Skeletal muscle satellite cell (primary cell): ENCODE results near the gene ADARB2.
"Not testable (repeated sequence)": the region's sequence is repeated elsewhere in the genome, so short reads cannot be mapped to it uniquely, and the experiment has no call there.

ENCODE experiments used
- H3K27me3 ChIP-seq: 2 replicates; pipeline ENCODE4 v1.7.0; 2013; ENCODE audit warnings: low read length; ENCODE audit not compliant: control insufficient read depth, insufficient read depth
- H3K36me3 ChIP-seq: 2 replicates; pipeline ENCODE4 v1.7.0; 2013; ENCODE audit warnings: mild to moderate bottlenecking, control low read depth, low read length; ENCODE audit not compliant: insufficient read depth
- H3K4me1 ChIP-seq: 2 replicates; pipeline ENCODE4 v1.7.0; 2013; ENCODE audit warnings: low read length; ENCODE audit not compliant: control insufficient read depth, insufficient read depth
- H3K4me2 ChIP-seq: 2 replicates; pipeline ENCODE4 v1.7.0; 2013; ENCODE audit warnings: mild to moderate bottlenecking, low read length
- H3K4me3 ChIP-seq: 2 replicates; pipeline ENCODE4 v1.7.0; 2013; ENCODE audit warnings: low read length
- H3K9ac ChIP-seq: 2 replicates; pipeline ENCODE4 v1.7.0; 2013; ENCODE audit warnings: mild to moderate bottlenecking, low read depth, low read length, moderate library complexity
- H3K9me3 ChIP-seq: replicated peaks from 2 replicates; pipeline ENCODE4 v1.7.0; 2013; ENCODE audit warnings: mild to moderate bottlenecking, control low read depth, low read length

Gene ADARB2

GRCh38 chr10:1546431-1547110 lies 190.8 kb downstream of the ADARB2 start:
- peaks cover 20% of the 10 kb centered on the region for H3K9me3 ChIP-seq
- H3K27me3 ChIP-seq, result no peaks in the 10 kb centered on the region
- no peak overlapping the region for H3K4me3 ChIP-seq
- no peak overlapping the region for H3K9ac ChIP-seq
- H3K4me1 ChIP-seq, result no peaks in the 10 kb centered on the region
- no peaks in the 10 kb centered on the region for H3K36me3 ChIP-seq
- H3K4me2 ChIP-seq, result no peak overlapping the region

DNA sequence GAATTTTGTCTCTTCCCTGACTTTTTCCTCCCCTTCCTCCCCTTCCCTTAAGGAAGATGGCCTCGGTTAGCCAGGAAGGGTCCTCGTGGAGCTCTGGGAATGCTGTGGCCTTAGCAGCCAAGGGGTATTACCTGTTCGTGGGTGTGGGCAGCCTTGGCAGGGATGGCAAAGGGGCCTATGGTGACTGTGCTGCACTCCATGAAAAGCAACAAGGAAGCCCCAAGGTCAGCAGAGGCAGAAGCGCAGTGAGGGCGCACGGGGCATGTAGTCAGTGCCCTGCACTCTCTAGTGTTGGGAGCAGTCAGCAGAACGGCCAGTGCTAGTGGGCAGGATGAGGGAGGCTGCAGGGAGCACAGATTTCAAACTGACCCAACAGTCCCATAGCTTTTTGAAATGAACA lies 191.8 kb downstream of the ADARB2 start:
- H3K4me3 ChIP-seq, result no peak overlapping the region
- H3K4me2 ChIP-seq, result no peak overlapping the region
- peaks cover 20% of the 10 kb centered on the region for H3K9me3 ChIP-seq
- no peaks in the 10 kb centered on the region for H3K4me1 ChIP-seq
- H3K9ac ChIP-seq, result no peak overlapping the region
- H3K27me3 ChIP-seq, result no peaks in the 10 kb centered on the region
- H3K36me3 ChIP-seq, result no peaks in the 10 kb centered on the region

DNA sequence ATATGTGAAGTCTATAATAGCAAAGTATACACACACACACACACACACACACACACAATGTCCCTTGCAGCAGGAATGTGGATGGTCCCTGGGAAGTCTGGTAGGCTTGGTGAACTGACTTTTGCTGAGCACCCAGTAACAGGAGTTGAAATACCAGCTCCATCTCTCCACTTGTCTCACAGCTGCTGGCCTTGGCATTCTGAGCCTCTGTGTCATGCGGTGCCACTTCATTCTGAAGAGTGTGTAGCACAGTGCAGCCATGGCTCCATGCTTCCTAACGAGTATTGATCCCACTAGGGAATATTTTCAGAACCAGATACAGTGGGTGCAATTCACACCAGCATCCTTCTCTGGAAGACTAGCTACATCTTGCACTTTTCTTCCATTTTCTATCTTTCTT lies 192.4 kb downstream of the ADARB2 start:
- no peaks in the 10 kb centered on the region for H3K4me1 ChIP-seq
- peaks cover 16% of the 10 kb centered on the region for H3K9me3 ChIP-seq
- H3K27me3 ChIP-seq, result no peaks in the 10 kb centered on the region
- H3K9ac ChIP-seq, result no peak overlapping the region
- H3K4me3 ChIP-seq, result no peak overlapping the region
- no peak overlapping the region for H3K4me2 ChIP-seq
- H3K36me3 ChIP-seq, result no peaks in the 10 kb centered on the region

DNA sequence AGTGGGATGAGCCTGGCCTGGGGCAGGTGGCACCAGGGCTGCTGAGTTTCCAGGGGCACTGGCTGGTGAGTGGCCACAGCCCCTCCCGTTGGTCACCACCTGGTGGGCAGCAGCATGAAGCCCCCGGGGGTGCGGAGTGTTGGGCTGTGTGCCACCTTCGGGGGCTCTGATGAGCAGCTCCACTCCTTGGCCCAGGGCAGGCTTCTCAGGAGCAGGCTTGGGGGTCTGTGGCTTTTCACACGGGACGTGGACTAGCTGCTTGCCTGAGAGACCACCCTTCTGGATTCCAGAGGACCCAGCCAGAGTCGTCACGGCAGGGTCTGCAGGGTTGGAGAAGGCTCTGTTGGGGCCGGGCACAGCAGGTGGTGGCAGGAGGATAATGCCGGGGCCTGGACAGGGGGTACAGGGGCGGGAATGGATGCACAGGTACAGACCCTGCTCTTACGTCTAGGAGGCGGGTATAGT lies 193.1 kb downstream of the ADARB2 start:
- Histone ChIP-seq H3K36me3 (no peaks in the 10 kb centered on the region), H3K27me3 (no peaks in the 10 kb centered on the region), H3K4me2 (no peak overlapping the region), H3K9ac (no peak overlapping the region), H3K9me3 (peaks cover 14% of the 10 kb centered on the region), H3K4me1 (no peaks in the 10 kb centered on the region), H3K4me3 (no peak overlapping the region)

GRCh38 chr10:1543596-1543995 lies 193.7 kb downstream of the ADARB2 start:
- no peaks in the 10 kb centered on the region for H3K4me1 ChIP-seq
- no peaks in the 10 kb centered on the region for H3K27me3 ChIP-seq
- H3K9ac ChIP-seq, result no peak overlapping the region
- peaks cover 13% of the 10 kb centered on the region for H3K9me3 ChIP-seq
- no peak overlapping the region for H3K4me2 ChIP-seq
- H3K36me3 ChIP-seq, result no peaks in the 10 kb centered on the region
- no peak overlapping the region for H3K4me3 ChIP-seq

DNA sequence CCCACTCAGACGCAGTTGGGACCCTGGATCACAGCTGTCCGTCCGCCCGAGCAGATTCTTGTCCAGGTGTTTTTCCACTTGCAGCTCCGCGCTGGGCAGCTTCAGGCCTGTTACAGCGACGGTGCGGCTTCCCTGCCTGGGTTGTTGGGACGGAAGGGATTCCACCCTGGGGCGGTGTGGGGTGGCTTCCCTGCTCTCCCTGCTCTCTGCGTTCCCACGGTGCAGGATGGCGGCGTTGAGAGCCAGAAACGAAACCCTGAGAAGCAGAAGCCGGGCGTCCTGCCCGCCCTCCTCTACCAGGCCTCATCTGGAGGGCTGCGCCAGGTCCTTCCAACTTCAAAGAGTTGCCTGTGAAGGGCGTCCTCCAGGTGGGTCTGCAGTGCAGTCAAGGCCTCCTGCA lies 194.4 kb downstream of the ADARB2 start:
- H3K4me1 ChIP-seq, result no peaks in the 10 kb centered on the region
- H3K9ac ChIP-seq, result no peak overlapping the region
- no peak overlapping the region for H3K4me3 ChIP-seq
- no peaks in the 10 kb centered on the region for H3K36me3 ChIP-seq
- peaks cover 13% of the 10 kb centered on the region for H3K9me3 ChIP-seq
- H3K27me3 ChIP-seq, result no peaks in the 10 kb centered on the region
- H3K4me2 ChIP-seq, result no peak overlapping the region

- no peaks in the 10 kb centered on the region for H3K4me1 ChIP-seq
- no peak overlapping the region for H3K9ac ChIP-seq
- no peak overlapping the region for H3K4me2 ChIP-seq
- no peaks in the 10 kb centered on the region for H3K27me3 ChIP-seq
- H3K4me3 ChIP-seq, result no peak overlapping the region
- peaks cover 9% of the 10 kb centered on the region for H3K9me3 ChIP-seq
- H3K36me3 ChIP-seq, result no peaks in the 10 kb centered on the region
These were observed 197.2 kb downstream of the ADARB2 start for GRCh38 chr10:1540144-1540543.

DNA sequence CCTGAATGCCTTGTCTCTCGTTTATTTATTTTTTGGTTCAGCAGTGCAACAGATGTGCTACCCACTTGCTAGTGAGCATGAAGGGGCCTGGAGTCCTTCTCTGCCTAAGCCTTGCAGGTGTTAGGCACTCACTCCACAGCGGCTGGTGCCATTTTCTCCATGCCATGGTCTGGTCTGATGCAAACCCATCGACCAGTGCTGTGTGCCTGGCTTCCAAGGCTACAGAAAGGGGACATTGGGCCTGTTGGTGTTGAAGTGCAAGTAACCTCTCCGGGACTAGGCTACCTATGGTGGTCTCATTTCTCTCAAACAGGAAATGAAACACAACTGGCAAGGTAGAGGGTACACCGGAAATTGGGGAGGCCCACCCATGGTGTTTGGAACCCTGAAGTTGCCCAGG lies 198.1 kb downstream of the ADARB2 start:
- Histone ChIP-seq H3K9me3 (peaks cover 9% of the 10 kb centered on the region), H3K9ac (no peak overlapping the region), H3K4me1 (no peaks in the 10 kb centered on the region), H3K4me2 (no peak overlapping the region), H3K4me3 (no peak overlapping the region), H3K27me3 (no peaks in the 10 kb centered on the region), H3K36me3 (no peaks in the 10 kb centered on the region)

GRCh38 chr10:1538531-1539061 lies 198.7 kb downstream of the ADARB2 start:
- H3K36me3 ChIP-seq, result no peaks in the 10 kb centered on the region
- H3K9me3 ChIP-seq, result peaks cover 9% of the 10 kb centered on the region
- H3K4me2 ChIP-seq, result no peak overlapping the region
- no peak overlapping the region for H3K4me3 ChIP-seq
- H3K4me1 ChIP-seq, result no peaks in the 10 kb centered on the region
- no peak overlapping the region for H3K9ac ChIP-seq
- H3K27me3 ChIP-seq, result no peaks in the 10 kb centered on the region

GRCh38 chr10:1538121-1538520 lies 199.2 kb downstream of the ADARB2 start:
- Histone ChIP-seq H3K36me3 (no peaks in the 10 kb centered on the region), H3K27me3 (no peaks in the 10 kb centered on the region), H3K9ac (no peak overlapping the region), H3K9me3 (peaks cover 6% of the 10 kb centered on the region), H3K4me3 (no peak overlapping the region), H3K4me1 (no peaks in the 10 kb centered on the region), H3K4me2 (no peak overlapping the region)

DNA sequence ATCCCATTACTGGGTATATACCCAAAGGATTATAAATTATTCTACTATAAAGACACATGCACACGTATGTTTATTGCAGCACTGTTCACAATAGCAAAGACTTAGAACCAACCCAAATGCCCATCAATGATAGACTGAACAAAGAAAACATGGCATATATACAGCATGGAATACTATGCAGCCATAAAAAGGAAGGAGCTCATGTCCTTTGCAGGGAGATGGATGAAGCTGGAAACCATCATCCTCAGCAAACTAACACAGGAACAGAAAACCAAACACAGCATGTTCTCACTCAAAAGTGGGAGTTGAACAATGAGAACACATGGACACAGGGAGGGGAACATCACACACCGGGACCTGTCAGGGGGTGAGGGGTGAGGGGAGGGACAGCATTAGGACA lies 199.9 kb downstream of the ADARB2 start:
- not testable (repeated sequence) for H3K9me3 ChIP-seq, H3K27me3 ChIP-seq, H3K4me1 ChIP-seq, H3K4me2 ChIP-seq, H3K9ac ChIP-seq, H3K4me3 ChIP-seq, H3K36me3 ChIP-seq

DNA sequence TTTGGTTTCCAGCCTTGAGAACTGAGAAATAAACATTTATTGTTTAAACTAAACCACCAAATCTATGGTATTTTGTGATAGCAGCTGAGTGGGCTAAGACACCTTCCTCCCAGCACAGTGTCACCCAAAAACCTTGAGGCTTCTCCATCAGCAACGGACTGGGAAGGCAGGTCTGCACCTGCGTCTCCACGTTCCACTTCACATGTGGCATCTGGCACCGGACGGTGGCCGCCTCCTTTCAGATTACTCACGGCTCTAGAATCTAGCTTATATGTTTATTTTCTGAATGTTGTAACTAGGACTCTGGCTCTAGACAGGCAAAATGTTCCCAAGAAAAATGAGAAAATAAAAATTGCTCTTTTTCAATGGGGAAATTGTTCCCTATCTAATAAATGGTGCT lies 201.0 kb downstream of the ADARB2 start:
- Histone ChIP-seq H3K9ac (no peak overlapping the region), H3K36me3 (no peaks in the 10 kb centered on the region), H3K4me1 (no peaks in the 10 kb centered on the region), H3K4me2 (no peak overlapping the region), H3K4me3 (no peak overlapping the region), H3K9me3 (peaks cover 5% of the 10 kb centered on the region), H3K27me3 (no peaks in the 10 kb centered on the region)
